H1 (cell line): Measurements from ENCODE around the gene CRTC2. TPM values are rescaled to one million over a fixed set of nuclear protein-coding genes. Genes with fewer than 3 reads are reported as not detected.

Experiments used
- CTCF ChIA-PET: fragments of 300-600 bp; sonication (Branson Sonifier 250); formaldehyde crosslinking; loops from one replicate; lab custom pipeline; 2021; ENCODE audit not compliant: partially characterized antibody; lab: Charles Lee
- POLR2A ChIA-PET: fragments of 300-600 bp; sonication (Branson Sonifier 250); formaldehyde crosslinking; loops from one replicate; lab custom pipeline; 2021; ENCODE audit warnings: inconsistent platforms; ENCODE audit not compliant: partially characterized antibody; lab: Charles Lee
- DNase-seq, 2 experiments: peaks; one replicate each; pipeline versions ENCODE4 v3.0.0 to v3.0.0-alpha.2; 2010 to 2022; ENCODE audit warnings: low spot score in 2 of 2, low read depth in 1 of 2, mixed read lengths in 1 of 2
- FAIRE-seq: peaks from 2 replicates; lab custom pipeline; 2011; peaks lifted over from hg19 to GRCh38; lab: Jason Lieb, UNC
- H2AFZ ChIP-seq: 2 replicates; pipeline ENCODE4 v1.8.1; 2012; ENCODE audit warnings: low read length, inconsistent platforms
- H2AK5ac ChIP-seq: 2 replicates; pipeline ENCODE4 v1.6.1; 2013; ENCODE audit warnings: low read depth, low read length
- H2BK120ac ChIP-seq: replicated peaks from 2 replicates; pipeline ENCODE3; 2013; ENCODE audit warnings: low read depth, low read length, inconsistent platforms
- H2BK12ac ChIP-seq: 2 replicates; pipeline ENCODE4 v1.6.1; 2013; ENCODE audit warnings: low read depth, low read length
- H2BK15ac ChIP-seq: 2 replicates; pipeline ENCODE4 v1.6.1; 2013; ENCODE audit warnings: low read length
- H2BK20ac ChIP-seq: 2 replicates; pipeline ENCODE4 v1.6.1; 2013; ENCODE audit warnings: low read length
- H2BK5ac ChIP-seq: 2 replicates; pipeline ENCODE4 v1.6.1; 2013; ENCODE audit warnings: low read depth, low read length
- H3K14ac ChIP-seq: 2 replicates; pipeline ENCODE4 v1.6.1; 2013; ENCODE audit warnings: inconsistent platforms; ENCODE audit not compliant: insufficient read length
- H3K18ac ChIP-seq: 2 replicates; pipeline ENCODE4 v1.6.1; 2013; ENCODE audit warnings: low read length; ENCODE audit errors: extremely low read depth
- H3K23ac ChIP-seq: 2 replicates; pipeline ENCODE4 v1.6.1; 2013; ENCODE audit warnings: inconsistent platforms; ENCODE audit not compliant: insufficient read length
- H3K23me2 ChIP-seq: 2 replicates; pipeline ENCODE4 v1.6.1; 2013; ENCODE audit warnings: low read depth, low read length
- H3K27ac ChIP-seq: 2 replicates; pipeline ENCODE4 v1.6.1; 2011; ENCODE audit warnings: low read depth, low read length, inconsistent platforms
- H3K27me3 ChIP-seq, 4 experiments: replicated peaks in 1 of 4; 1 replicate in 1 of 4; 2 replicates in 3 of 4; pipeline versions ENCODE4 v1.6.1 to v1.8.1; 2011 to 2013; ENCODE audit warnings: low read length in 3 of 4, mild to moderate bottlenecking in 3 of 4, inconsistent platforms in 2 of 4, mixed read lengths in 2 of 4, moderate library complexity in 1 of 4; ENCODE audit not compliant: control insufficient read depth in 3 of 4, insufficient read depth in 3 of 4; ENCODE audit errors: extremely low read depth in 1 of 4
- H3K36me3 ChIP-seq, 4 experiments: 2 replicates each; pipeline versions ENCODE4 v1.6.1 to v1.8.1; 2011 to 2013; ENCODE audit warnings: mild to moderate bottlenecking in 4 of 4, low read length in 3 of 4, moderate library complexity in 2 of 4, control low read depth in 1 of 4, inconsistent platforms in 1 of 4; ENCODE audit not compliant: insufficient read depth in 4 of 4, control insufficient read depth in 2 of 4
- H3K4ac ChIP-seq: replicated peaks from 2 replicates; pipeline ENCODE3; 2013; ENCODE audit warnings: low read length, low read depth, mixed read lengths, inconsistent platforms; ENCODE audit not compliant: insufficient read length
- H3K4me1 ChIP-seq, 4 experiments: replicated peaks in 1 of 4; 1 replicate in 1 of 4; 2 replicates in 3 of 4; pipeline versions ENCODE4 v1.6.1 to v1.8.1; 2011 to 2013; ENCODE audit warnings: low read length in 3 of 4, inconsistent platforms in 2 of 4, mixed read lengths in 1 of 4; ENCODE audit not compliant: insufficient read depth in 4 of 4, control insufficient read depth in 3 of 4
- H3K4me2 ChIP-seq, 2 experiments: 2 replicates each; pipeline versions ENCODE4 v1.6.1 to v1.8.1; 2011 to 2013; ENCODE audit warnings: low read depth in 2 of 2, low read length in 2 of 2, control low read depth in 1 of 2, inconsistent platforms in 1 of 2, mild to moderate bottlenecking in 1 of 2; ENCODE audit not compliant: insufficient read depth in 1 of 2
- H3K4me3 ChIP-seq, 4 experiments: fragments of 200-600, 300-600 bp in 1 of 4; sonication (generic), shearing (Covaris generic), sonication (Bioruptor Twin) in 1 of 4; 2 replicates each; pipeline versions ENCODE4 v1.5.1 to v1.8.1; 2011 to 2016; ENCODE audit warnings: low read length in 4 of 4, low read depth in 3 of 4, control low read depth in 2 of 4, inconsistent platforms in 2 of 4, mild to moderate bottlenecking in 2 of 4, mixed read lengths in 1 of 4, moderate library complexity in 1 of 4; ENCODE audit not compliant: insufficient read depth in 2 of 4; ENCODE audit errors: extremely low read depth in 1 of 4
- H3K56ac ChIP-seq: replicated peaks from 2 replicates; pipeline ENCODE3; 2013; ENCODE audit warnings: low read depth, mild to moderate bottlenecking, mixed read lengths, low read length, inconsistent platforms; ENCODE audit not compliant: insufficient read length
- H3K79me1 ChIP-seq: 2 replicates; pipeline ENCODE4 v1.6.1; 2013; ENCODE audit warnings: low read depth, low read length, control low read depth
- H3K79me2 ChIP-seq, 2 experiments: 2 replicates each; pipeline versions ENCODE4 v1.6.1 to v1.8.1; 2012 to 2013; ENCODE audit warnings: low read length in 2 of 2, mild to moderate bottlenecking in 2 of 2, inconsistent platforms in 1 of 2; ENCODE audit not compliant: insufficient read depth in 2 of 2, control insufficient read depth in 1 of 2
- H3K9ac ChIP-seq, 4 experiments: replicated peaks in 1 of 4; 1 replicate in 1 of 4; 2 replicates in 3 of 4; pipeline versions ENCODE4 v1.6.1 to v1.8.1; 2011 to 2013; ENCODE audit warnings: low read depth in 3 of 4, low read length in 3 of 4, control low read depth in 2 of 4, mild to moderate bottlenecking in 2 of 4, moderate library complexity in 2 of 4, inconsistent platforms in 1 of 4; ENCODE audit errors: extremely low read depth in 1 of 4
- H3K9me3 ChIP-seq, 2 experiments: 2 replicates each; pipeline versions ENCODE4 v1.6.1 to v1.8.1; 2012 to 2013; ENCODE audit warnings: mild to moderate bottlenecking in 2 of 2, moderate library complexity in 2 of 2, control low read depth in 1 of 2, inconsistent platforms in 1 of 2, low read depth in 1 of 2, low read length in 1 of 2, mixed read lengths in 1 of 2; ENCODE audit not compliant: insufficient read depth in 2 of 2
- H4K20me1 ChIP-seq, 2 experiments: replicated peaks in 1 of 2; 2 replicates each; pipeline versions ENCODE3 to v1.8.1; 2011 to 2013; ENCODE audit warnings: inconsistent platforms in 2 of 2, low read length in 2 of 2, mild to moderate bottlenecking in 1 of 2; ENCODE audit not compliant: insufficient read depth in 2 of 2, control insufficient read depth in 1 of 2
- H4K5ac ChIP-seq: 2 replicates; pipeline ENCODE4 v1.6.1; 2013; ENCODE audit warnings: low read length, low read depth, mixed read lengths, inconsistent platforms; ENCODE audit not compliant: insufficient read length
- H4K8ac ChIP-seq: 2 replicates; pipeline ENCODE4 v1.8.0; 2013; ENCODE audit warnings: mild to moderate bottlenecking, moderate library complexity, low read length, inconsistent platforms; ENCODE audit not compliant: insufficient read depth; ENCODE audit errors: extremely low read depth
- H4K91ac ChIP-seq: replicated peaks from 2 replicates; pipeline ENCODE3; 2013; ENCODE audit warnings: low read length, mixed read lengths, inconsistent platforms; ENCODE audit not compliant: insufficient read length
- SAP30 ChIP-seq: fragments of 300-600 bp; sonication (generic); IDR thresholded peaks from 2 replicates; pipeline ENCODE4 v1.7.1; 2012; ENCODE audit warnings: low read length, moderate library complexity, mild to moderate bottlenecking, inconsistent platforms; ENCODE audit not compliant: insufficient read depth, insufficient replicate concordance
- SP4 ChIP-seq: IDR thresholded peaks from 2 replicates; pipeline ENCODE4 v1.6.1; 2012; ENCODE audit warnings: low read length, inconsistent platforms
- WGBS, 2 experiments: shearing (Covaris generic) in 1 of 2; methylation state at CpG; one replicate each; pipeline versions ENCODE4 v1.1.6 to v1.1.7; 2013 to 2015; ENCODE audit warnings: low lambda C conversion rate in 2 of 2, mixed read lengths in 2 of 2, inconsistent platforms in 1 of 2, low coverage in 1 of 2, missing lambda C conversion rate in 1 of 2; ENCODE audit not compliant: insufficient replicate concordance in 2 of 2, insufficient coverage in 1 of 2, insufficient read length in 1 of 2; ENCODE audit errors: extremely low coverage in 1 of 2, missing lambda C conversion rate in 1 of 2; 5-methylcytosine and 5-hydroxymethylcytosine counted together
- polyA plus RNA-seq, 7 experiments: library from polyadenylated mRNA; depleted of rRNA in 3 of 7; stranded (reverse) in 5 of 7; unstranded in 2 of 7; fragments of >200 nt in 5 of 7; fragments of 200-250 nt in 2 of 7; gene quantifications; 1 replicate in 5 of 7; 2 replicates in 1 of 7; 4 replicates in 1 of 7; pipeline versions ENCODE4 v1.2.1 to v1.2.3, GENCODE V29; 2011 to 2013; ENCODE audit warnings: missing spikeins in 2 of 7, mixed read lengths in 2 of 7
- total RNA-seq: library from RNA; stranded (reverse); fragmentation: NEBNext Ultra II Directional; extraction: Animal tissue kit (Norgen Biotek cat#: 25700); gene quantifications from 2 replicates; pipeline ENCODE4 v1.2.1, GENCODE V29; 2021

The CRTC2 gene
- total and polyA plus RNA-seq, 2 of the 8 experiments (the other 6 are each of a cell fraction or from before 2014, with no cell fraction given), result 28.6 to 34.3 TPM

DNA sequence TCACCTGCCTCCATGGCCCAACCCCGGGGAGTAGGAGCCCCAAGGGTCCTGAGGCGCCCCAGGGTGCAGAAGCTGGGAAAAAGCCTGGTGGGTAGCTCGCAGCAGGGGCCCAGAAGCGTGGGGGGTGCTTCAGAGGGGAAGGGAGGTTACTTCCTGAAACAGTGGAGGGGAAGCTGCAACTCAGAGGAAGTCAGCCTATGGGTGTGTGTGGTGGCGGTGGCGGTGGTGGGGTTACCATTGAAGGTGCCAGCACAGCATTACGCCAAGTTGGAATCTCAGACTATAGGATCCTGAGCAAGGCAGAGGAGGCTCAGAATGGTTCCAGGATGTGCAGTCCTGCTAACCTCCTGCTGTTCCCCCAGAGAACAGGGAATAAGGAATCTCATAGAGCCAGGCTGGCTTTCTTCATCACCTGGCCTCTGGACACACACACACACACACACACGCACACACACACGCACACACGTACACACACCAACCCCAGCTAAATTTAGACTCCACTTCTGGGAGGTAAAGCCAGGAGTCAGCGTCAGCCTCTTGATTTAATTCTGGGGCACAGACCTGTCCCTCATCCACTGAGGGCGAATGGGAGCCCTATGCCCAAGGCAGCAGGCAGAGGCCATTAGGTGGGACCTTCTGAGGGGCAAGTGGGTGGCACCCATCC is 13.1 kb downstream of the CRTC2 start:
- no peak for FAIRE-seq
- 64% methylated on average over 10 of the region's 12 CpGs; no CpG with 5 or more reads in 1 of the 2 experiments for WGBS, 2 experiments
- no peak for TF ChIP-seq SP4
- peak; percentile 21 for TF ChIP-seq SAP30

More for the DNA sequence above, 13.1 kb downstream of the CRTC2 start:
- Histone ChIP-seq H3K4ac (no peak overlapping the region), H2BK120ac (no peak overlapping the region), H3K14ac (no peak overlapping the region), H2AK5ac (no peak overlapping the region), H2BK15ac (no peak overlapping the region), H4K8ac (no peak overlapping the region; the same call in 1 of the 2 replicates), H4K5ac (peak overlapping the region; percentile 10), H3K79me1 (no peaks in the 10 kb centered on the region), H2BK20ac (no peak overlapping the region), H3K23me2 (peaks cover 6% of the 10 kb centered on the region; the same call in 1 of the 2 replicates), H4K20me1 (peaks cover 2 to 3% of the 10 kb centered on the region in 2 experiments), H3K27me3 (no peaks in the 10 kb centered on the region), H3K9me3 (no peaks in the 10 kb centered on the region), H3K23ac (no peak overlapping the region), H3K79me2 (peaks cover 0 to 18% of the 10 kb centered on the region in 2 experiments; a peak in 2 of 4 replicates), H3K27ac (no peak overlapping the region), H3K4me1 (peaks cover 0 to 5% (median 2%) of the 10 kb centered on the region in 4 experiments; a peak in 2 of 7 replicates), H2AFZ (no peak overlapping the region), H3K4me2 (peak overlapping the region; percentile 69 to 89), H2BK5ac (peak overlapping the region; percentile 4; the same call in 1 of the 2 replicates), H3K9ac (peak overlapping the region in 3 of 4 experiments; percentile 22 to 79 (median 65); a peak in 6 of 7 replicates), H3K36me3 (peaks cover 6 to 23% (median 17%) of the 10 kb centered on the region in 4 experiments; a peak in 4 of 8 replicates), H3K4me3 (peak overlapping the region; percentile 79 to 87 (median 80)), H3K18ac (0 out of 2 replicates have a peak overlapping the region, but pooled peaks have one; percentile 48), H3K56ac (no peak overlapping the region), H2BK12ac (no peak overlapping the region), H4K91ac (peak overlapping the region; percentile 39)
- DNase-seq, result no peak
- CTCF ChIA-PET, result interaction anchor here (0.6 to 4.2 kb wide), 14 partner anchors 10 to 434 kb away, joined by 3 to 31 read pairs (median 4); partner anchors contain the start of genes CREB3L4 and CRTC2
- POLR2A ChIA-PET, result interaction anchor here (0.7 to 11.4 kb wide), 12 partner anchors 11 to 148 kb away, joined by 3 to 75 read pairs (median 35); partner anchors contain the start of genes CREB3L4, CRTC2, GATAD2B and JTB
